ENCODE results near the gene ERF.

DNA sequence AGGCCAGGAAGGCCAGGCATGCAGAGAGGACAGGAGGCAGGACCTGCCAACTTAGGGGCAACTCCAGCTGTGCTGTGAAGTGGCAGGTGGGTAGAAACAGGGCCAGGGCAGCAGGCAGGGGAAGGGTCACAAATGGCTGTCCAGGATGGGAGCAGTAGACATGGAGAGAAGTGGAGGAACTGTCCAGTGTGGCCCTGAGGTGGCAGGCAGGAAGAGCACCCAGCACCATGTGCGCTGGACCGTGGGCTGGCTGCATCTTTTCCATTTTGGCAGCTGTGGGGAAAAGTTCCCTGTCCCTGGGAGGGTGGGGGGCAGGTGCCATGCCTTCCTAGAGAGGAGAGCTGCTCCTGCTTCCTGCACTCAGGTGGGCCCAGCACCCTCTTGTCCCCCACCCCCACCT, 51.2 kb downstream of the ERF start:
- TF ChIP-seq POLR2AphosphoS5 (IDR thresholded peaks at IDR 0.05), result no peak
- TF ChIP-seq, protein P1, sequence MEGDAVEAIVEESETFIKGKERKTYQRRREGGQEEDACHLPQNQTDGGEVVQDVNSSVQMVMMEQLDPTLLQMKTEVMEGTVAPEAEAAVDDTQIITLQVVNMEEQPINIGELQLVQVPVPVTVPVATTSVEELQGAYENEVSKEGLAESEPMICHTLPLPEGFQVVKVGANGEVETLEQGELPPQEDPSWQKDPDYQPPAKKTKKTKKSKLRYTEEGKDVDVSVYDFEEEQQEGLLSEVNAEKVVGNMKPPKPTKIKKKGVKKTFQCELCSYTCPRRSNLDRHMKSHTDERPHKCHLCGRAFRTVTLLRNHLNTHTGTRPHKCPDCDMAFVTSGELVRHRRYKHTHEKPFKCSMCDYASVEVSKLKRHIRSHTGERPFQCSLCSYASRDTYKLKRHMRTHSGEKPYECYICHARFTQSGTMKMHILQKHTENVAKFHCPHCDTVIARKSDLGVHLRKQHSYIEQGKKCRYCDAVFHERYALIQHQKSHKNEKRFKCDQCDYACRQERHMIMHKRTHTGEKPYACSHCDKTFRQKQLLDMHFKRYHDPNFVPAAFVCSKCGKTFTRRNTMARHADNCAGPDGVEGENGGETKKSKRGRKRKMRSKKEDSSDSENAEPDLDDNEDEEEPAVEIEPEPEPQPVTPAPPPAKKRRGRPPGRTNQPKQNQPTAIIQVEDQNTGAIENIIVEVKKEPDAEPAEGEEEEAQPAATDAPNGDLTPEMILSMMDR (IDR thresholded peaks at IDR 0.05), result no peak

Measured in sigmoid colon (tissue), 4 donors.